PC-3 (cell line): ENCODE measurements around the gene OSBPL9. TPM values are rescaled to one million over a fixed set of nuclear protein-coding genes. Genes with fewer than 3 reads are reported as not detected.
A peak's percentile ranks its signal among the peaks of the same experiment; 100 is the strongest.

Source experiments
- ATAC-seq: fragments of 200-7000 bp; cut with Tn5 transposase; 2 replicates; pipeline ENCODE4 v1.9.1; 2020; ENCODE audit warnings: mild to moderate bottlenecking, moderate library complexity
- BruUV-seq: library from RNA; stranded (reverse); fragments of 400-500 nt; replicated peaks from 2 replicates; lab custom pipeline; 2021; lab: Mats Ljungman, UMichigan
- CTCF ChIA-PET: fragments of 300-600 bp; sonication (Branson Sonifier 250); formaldehyde crosslinking; loops from one replicate; lab custom pipeline; 2022; ENCODE audit warnings: antibody characterized with exemption; lab: Charles Lee
- POLR2A ChIA-PET: fragments of 300-600 bp; sonication (Branson Sonifier 250); formaldehyde crosslinking; loops from one replicate; lab custom pipeline; 2022; ENCODE audit warnings: antibody characterized with exemption; ENCODE audit not compliant: unreplicated experiment; lab: Charles Lee
- DNase-seq: peaks from one replicate; pipeline ENCODE4 v3.0.0-alpha.2; 2015
- H2AFZ ChIP-seq: fragments of 300-600 bp; sonication (generic); 2 replicates; pipeline ENCODE4 v1.6.0; 2016; ENCODE audit warnings: antibody characterized with exemption, low read length
- H3F3A ChIP-seq: fragments of 300-600 bp; sonication (generic); one replicate; pipeline ENCODE4 v1.6.0; 2017; ENCODE audit warnings: antibody characterized with exemption, low read length, control low read depth, mild to moderate bottlenecking; ENCODE audit not compliant: unreplicated experiment
- H3K27ac ChIP-seq: fragments of 300-600 bp; sonication (generic); 2 replicates; pipeline ENCODE4 v1.5.1; 2016; ENCODE audit warnings: mild to moderate bottlenecking, low read length
- H3K27me3 ChIP-seq: fragments of 300-600 bp; sonication (generic); 2 replicates; pipeline ENCODE4 v1.6.1; 2016; ENCODE audit warnings: low read length, mixed read lengths
- H3K36me3 ChIP-seq: fragments of 300-600 bp; sonication (generic); 2 replicates; pipeline ENCODE4 v1.6.1; 2016; ENCODE audit warnings: low read depth, mixed run types, low read length, mixed read lengths
- H3K4me1 ChIP-seq: fragments of 300-600 bp; sonication (generic); 2 replicates; pipeline ENCODE4 v1.5.1; 2016; ENCODE audit warnings: low read length; ENCODE audit not compliant: insufficient read depth
- H3K4me2 ChIP-seq: fragments of 300-600 bp; sonication (generic); 2 replicates; pipeline ENCODE4 v1.6.0; 2016; ENCODE audit warnings: low read length
- H3K4me3 ChIP-seq: fragments of 300-600 bp; sonication (generic); 2 replicates; pipeline ENCODE4 v1.5.1; 2016; ENCODE audit warnings: mild to moderate bottlenecking, low read length, mixed read lengths
- H3K79me2 ChIP-seq: fragments of 300-600 bp; sonication (generic); 2 replicates; pipeline ENCODE4 v1.6.1; 2017; ENCODE audit warnings: low read length, mixed read lengths
- H3K9ac ChIP-seq: fragments of 300-600 bp; sonication (generic); 2 replicates; pipeline ENCODE4 v1.6.0; 2016; ENCODE audit warnings: mild to moderate bottlenecking, low read length
- H3K9me2 ChIP-seq: fragments of 300-600 bp; sonication (generic); replicated peaks from 2 replicates; pipeline ENCODE4 v1.6.1; 2016; ENCODE audit warnings: mixed run types, low read length, mixed read lengths
- H3K9me3 ChIP-seq: fragments of 300-600 bp; sonication (generic); 2 replicates; pipeline ENCODE4 v1.6.1; 2016; ENCODE audit warnings: low read length, mixed read lengths
- H4K20me1 ChIP-seq: fragments of 300-600 bp; sonication (generic); 2 replicates; pipeline ENCODE4 v1.6.1; 2016; ENCODE audit warnings: low read length, mixed read lengths
- CTCF ChIP-seq: fragments of 300-600 bp; sonication (generic); conservative IDR thresholded peaks from 2 replicates; pipeline ENCODE4 v1.5.1; 2017; ENCODE audit warnings: antibody characterized with exemption, low read depth, mild to moderate bottlenecking, low read length
- EZH2 ChIP-seq: fragments of 300-600 bp; sonication (generic); IDR thresholded peaks from one replicate; pipeline ENCODE4 v1.6.1; 2017; ENCODE audit warnings: antibody characterized with exemption, mild to moderate bottlenecking, low read length; ENCODE audit not compliant: unreplicated experiment
- EZH2phosphoT487 ChIP-seq: fragments of 300-600 bp; sonication (generic); IDR thresholded peaks from 2 replicates; pipeline ENCODE4 v1.6.1; 2018; ENCODE audit warnings: mild to moderate bottlenecking, antibody characterized with exemption, low read length, borderline replicate concordance
- intact Hi-C: fragments of 100-400 bp; cut with micrococcal nuclease; formaldehyde crosslinking; loops from 2 replicates; pipeline ENCODE4 v1.9.0; 2023
- total RNA-seq: library from RNA; depleted of rRNA; stranded (reverse); fragments of >200 nt; gene quantifications from 2 replicates; pipeline ENCODE4 v1.2.3, GENCODE V29; 2014

Gene OSBPL9
- total RNA-seq, 1 experiment from 2014 or later, result 74.7 TPM

- TF ChIP-seq CTCF (no peak), EZH2 (no peak), EZH2phosphoT487 (no peak)
- Histone ChIP-seq H3K9ac (peak overlapping the region; percentile 75), H4K20me1 (no peaks in the 10 kb centered on the region), H3K4me3 (peak overlapping the region; percentile 37), H3K27ac (peak overlapping the region; percentile 97), H3K4me2 (peak overlapping the region; percentile 68), H3K27me3 (no peaks in the 10 kb centered on the region), H3K9me3 (no peaks in the 10 kb centered on the region), H3K36me3 (no peaks in the 10 kb centered on the region), H2AFZ (peak overlapping the region; percentile 15; the same call in 1 of the 2 replicates), H3K79me2 (no peaks in the 10 kb centered on the region), H3F3A (peaks cover 4% of the 10 kb centered on the region), H3K4me1 (peaks cover 53% of the 10 kb centered on the region), H3K9me2 (no peaks in the 10 kb centered on the region)
- CTCF ChIA-PET, result interaction anchor here (0.6 to 1.6 kb wide), 2 partner anchors 16 to 199 kb away, joined by 3 to 15 read pairs; no protein-coding TSS in a partner anchor
- POLR2A ChIA-PET, result interaction anchor here (0.5 to 0.6 kb wide), 4 partner anchors 12 to 307 kb away, joined by 3 to 5 read pairs (median 4); no protein-coding TSS in a partner anchor
- TSS peak; percentile 23 for BruUV-seq
- intact Hi-C loops, result loop anchor here (5.0 kb wide), 1 partner anchor 307 kb away; the partner anchor contains the start of gene NRDC
- DNase-seq (peak; percentile 71), ATAC-seq (peak; percentile 7)
Measured at GRCh38 chr1:51570063-51570710, 46.7 kb upstream of the OSBPL9 start.

GRCh38 chr1:51572365-51572764, 44.5 kb upstream of the OSBPL9 start:
- ChIA-PET POLR2A (no interaction called here), CTCF (no interaction called here)
- peaks cover 48% of the 10 kb centered on the region for H3K4me1 ChIP-seq
- no peak overlapping the region for H2AFZ ChIP-seq
- no TSS peak for BruUV-seq
- no peaks in the 10 kb centered on the region for H3K36me3 ChIP-seq
- no peaks in the 10 kb centered on the region for H3K9me2 ChIP-seq
- intact Hi-C loops, result loop anchor here (5.0 kb wide), 1 partner anchor 305 kb away; the partner anchor contains the start of gene NRDC
- no peaks in the 10 kb centered on the region for H3K79me2 ChIP-seq
- TF ChIP-seq EZH2phosphoT487 (no peak), EZH2 (no peak), CTCF (no peak)
- no peak overlapping the region for H3K4me2 ChIP-seq
- no peak overlapping the region for H3K9ac ChIP-seq
- H3F3A ChIP-seq, result peaks cover 4% of the 10 kb centered on the region
- no peaks in the 10 kb centered on the region for H3K9me3 ChIP-seq
- H4K20me1 ChIP-seq, result no peaks in the 10 kb centered on the region
- H3K27ac ChIP-seq, result no peak overlapping the region
- no peak overlapping the region for H3K4me3 ChIP-seq
- no peak for ATAC-seq
- no peak for DNase-seq
- no peaks in the 10 kb centered on the region for H3K27me3 ChIP-seq

GRCh38 chr1:51574796-51575195, 42.1 kb upstream of the OSBPL9 start:
- Histone ChIP-seq H2AFZ (no peak overlapping the region), H3K36me3 (no peaks in the 10 kb centered on the region), H3K9me3 (no peaks in the 10 kb centered on the region), H3K9me2 (no peaks in the 10 kb centered on the region), H4K20me1 (no peaks in the 10 kb centered on the region), H3K27me3 (no peaks in the 10 kb centered on the region), H3K27ac (no peak overlapping the region), H3K79me2 (no peaks in the 10 kb centered on the region), H3K4me3 (no peak overlapping the region), H3K4me2 (no peak overlapping the region), H3K4me1 (peaks cover 27% of the 10 kb centered on the region), H3F3A (no peaks in the 10 kb centered on the region), H3K9ac (no peak overlapping the region)
- intact Hi-C loops, result loop anchor here (5.0 kb wide), 1 partner anchor 303 kb away; the partner anchor contains the start of gene NRDC
- ATAC-seq (no peak), DNase-seq (no peak)
- ChIA-PET CTCF (interaction anchor here (1.0 kb wide), 1 partner anchor 194 kb away, joined by 5 read pairs; no protein-coding TSS in a partner anchor), POLR2A (no interaction called here)
- BruUV-seq, result no TSS peak
- TF ChIP-seq EZH2phosphoT487 (no peak), EZH2 (no peak), CTCF (no peak)
